ENCODE measurements around the gene CACFD1.

DNA sequence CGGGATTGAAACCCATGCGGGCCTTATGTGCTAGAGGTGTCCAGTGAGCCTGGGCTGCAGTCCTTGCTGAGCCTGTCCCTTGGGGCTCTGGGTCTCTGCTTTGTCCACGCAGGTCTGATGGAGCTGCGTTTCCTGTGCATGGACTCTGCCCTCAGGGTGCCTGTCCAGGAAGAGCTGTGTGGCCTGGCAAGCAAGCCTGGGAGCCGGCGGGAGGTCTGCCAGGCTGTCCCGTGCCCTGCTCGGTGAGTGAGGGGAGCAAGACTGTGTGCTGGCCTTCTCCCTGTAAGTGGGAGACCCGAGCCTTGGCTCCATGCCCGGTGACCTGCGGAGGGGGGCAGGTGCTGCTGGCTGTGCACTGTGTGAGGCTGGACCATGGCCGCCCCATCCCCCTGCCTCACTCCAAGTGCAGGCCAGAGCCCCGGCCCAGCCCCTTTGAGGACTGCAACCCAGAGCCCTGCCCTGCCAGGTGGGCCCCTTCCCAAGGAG, 11.2 kb upstream of the CACFD1 start:
- TF ChIP-seq CEBPB (IDR thresholded peaks at IDR 0.05; ENCODE audit: low read depth) (no peak), ZNF274 (IDR thresholded peaks at IDR 0.05; ENCODE audit: low read depth, low read length) (no peak), SRF (IDR thresholded peaks at IDR 0.05; ENCODE audit: low read depth) (no peak)
- TF ChIP-seq, protein P1, sequence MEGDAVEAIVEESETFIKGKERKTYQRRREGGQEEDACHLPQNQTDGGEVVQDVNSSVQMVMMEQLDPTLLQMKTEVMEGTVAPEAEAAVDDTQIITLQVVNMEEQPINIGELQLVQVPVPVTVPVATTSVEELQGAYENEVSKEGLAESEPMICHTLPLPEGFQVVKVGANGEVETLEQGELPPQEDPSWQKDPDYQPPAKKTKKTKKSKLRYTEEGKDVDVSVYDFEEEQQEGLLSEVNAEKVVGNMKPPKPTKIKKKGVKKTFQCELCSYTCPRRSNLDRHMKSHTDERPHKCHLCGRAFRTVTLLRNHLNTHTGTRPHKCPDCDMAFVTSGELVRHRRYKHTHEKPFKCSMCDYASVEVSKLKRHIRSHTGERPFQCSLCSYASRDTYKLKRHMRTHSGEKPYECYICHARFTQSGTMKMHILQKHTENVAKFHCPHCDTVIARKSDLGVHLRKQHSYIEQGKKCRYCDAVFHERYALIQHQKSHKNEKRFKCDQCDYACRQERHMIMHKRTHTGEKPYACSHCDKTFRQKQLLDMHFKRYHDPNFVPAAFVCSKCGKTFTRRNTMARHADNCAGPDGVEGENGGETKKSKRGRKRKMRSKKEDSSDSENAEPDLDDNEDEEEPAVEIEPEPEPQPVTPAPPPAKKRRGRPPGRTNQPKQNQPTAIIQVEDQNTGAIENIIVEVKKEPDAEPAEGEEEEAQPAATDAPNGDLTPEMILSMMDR (IDR thresholded peaks at IDR 0.05 in 2 of 3, conservative IDR thresholded peaks at IDR 0.05 in 1 of 3; ENCODE audit: borderline replicate concordance in 1 of 3, insufficient read depth in 1 of 3, low read depth in 2 of 3, low read length in 2 of 3): no peak
